Muscle of leg (tissue), 11 donors: ENCODE results near the gene ZNF516. TPM values are rescaled to one million over a fixed set of nuclear protein-coding genes. Genes with fewer than 3 reads are reported as not detected.
A peak's percentile ranks its signal among the peaks of the same experiment; 100 is the strongest.

Experiments
- DNase-seq: peaks from one replicate; pipeline ENCODE4 v3.0.0; 2013
- H3K27ac ChIP-seq: one replicate; pipeline ENCODE4 v1.5.1; 2013; ENCODE audit warnings: mild to moderate bottlenecking, low read length, control low read depth
- H3K27me3 ChIP-seq: one replicate; pipeline ENCODE4 v1.6.1; 2013; ENCODE audit warnings: low read length; ENCODE audit not compliant: control insufficient read depth, insufficient read depth
- H3K36me3 ChIP-seq: one replicate; pipeline ENCODE4 v1.6.1; 2013; ENCODE audit warnings: low read length; ENCODE audit not compliant: control insufficient read depth, insufficient read depth
- H3K4me1 ChIP-seq: one replicate; pipeline ENCODE4 v1.6.1; 2013; ENCODE audit warnings: low read length; ENCODE audit not compliant: control insufficient read depth, insufficient read depth
- H3K4me3 ChIP-seq: one replicate; pipeline ENCODE4 v1.5.1; 2013; ENCODE audit warnings: low read length, control low read depth
- H3K9me3 ChIP-seq: replicated peaks from 2 replicates; pipeline ENCODE4 v1.6.1; 2013; ENCODE audit warnings: low read depth, low read length; ENCODE audit not compliant: control insufficient read depth
- WGBS: methylation state at CpG from one replicate; pipeline ENCODE4 v1.1.5; 2013; ENCODE audit warnings: missing lambda C conversion rate; ENCODE audit not compliant: insufficient coverage; 5-methylcytosine and 5-hydroxymethylcytosine counted together
- polyA plus RNA-seq, 8 donors: library from polyadenylated mRNA; unstranded; fragments of 120-200 nt; gene quantifications; one replicate each; pipeline versions ENCODE4 v1.2.1 to v1.2.3, GENCODE V29; 2013; ENCODE audit warnings: inconsistent platforms in 1 of 8, low replicate concordance in 1 of 8; ENCODE audit not compliant: insufficient read length in 8 of 8, insufficient read depth in 1 of 8
- total RNA-seq: library from RNA; stranded (reverse); fragments of 120-200 nt; gene quantifications from one replicate; pipeline ENCODE4 v1.2.4, GENCODE V29; 2013

ZNF516 gene
- total and polyA plus RNA-seq, 9 donors: 26.6 to 52.9 (median 42.9) TPM

DNA sequence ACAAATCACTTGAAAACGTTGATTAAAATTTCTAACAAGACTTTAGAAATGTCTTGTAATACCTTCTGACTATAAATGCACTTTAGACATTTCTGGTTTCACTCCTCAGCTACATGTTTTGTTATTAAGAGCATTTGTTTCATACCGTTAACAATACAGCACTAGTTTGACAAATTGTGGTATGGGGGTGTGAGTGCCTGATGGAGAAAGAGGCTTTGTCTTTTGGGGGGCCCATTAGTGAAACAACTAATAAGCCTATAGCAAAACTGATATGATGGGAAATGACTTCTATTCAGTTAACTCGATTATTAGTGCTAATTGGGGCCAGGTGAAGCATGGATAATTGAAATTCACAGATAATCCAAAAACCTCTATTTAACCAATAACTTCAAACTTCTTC lies 30.9 kb upstream of the ZNF516 start:
- Histone ChIP-seq H3K4me1 (peaks cover 22% of the 10 kb centered on the region), H3K4me3 (no peak overlapping the region), H3K9me3 (no peaks in the 10 kb centered on the region), H3K27me3 (no peaks in the 10 kb centered on the region), H3K27ac (peak overlapping the region; percentile 96), H3K36me3 (no peaks in the 10 kb centered on the region)
- whole genome bisulfite sequencing: no CpG with 5 or more reads among the region's 3 CpGs
- no peak for DNase-seq

DNA sequence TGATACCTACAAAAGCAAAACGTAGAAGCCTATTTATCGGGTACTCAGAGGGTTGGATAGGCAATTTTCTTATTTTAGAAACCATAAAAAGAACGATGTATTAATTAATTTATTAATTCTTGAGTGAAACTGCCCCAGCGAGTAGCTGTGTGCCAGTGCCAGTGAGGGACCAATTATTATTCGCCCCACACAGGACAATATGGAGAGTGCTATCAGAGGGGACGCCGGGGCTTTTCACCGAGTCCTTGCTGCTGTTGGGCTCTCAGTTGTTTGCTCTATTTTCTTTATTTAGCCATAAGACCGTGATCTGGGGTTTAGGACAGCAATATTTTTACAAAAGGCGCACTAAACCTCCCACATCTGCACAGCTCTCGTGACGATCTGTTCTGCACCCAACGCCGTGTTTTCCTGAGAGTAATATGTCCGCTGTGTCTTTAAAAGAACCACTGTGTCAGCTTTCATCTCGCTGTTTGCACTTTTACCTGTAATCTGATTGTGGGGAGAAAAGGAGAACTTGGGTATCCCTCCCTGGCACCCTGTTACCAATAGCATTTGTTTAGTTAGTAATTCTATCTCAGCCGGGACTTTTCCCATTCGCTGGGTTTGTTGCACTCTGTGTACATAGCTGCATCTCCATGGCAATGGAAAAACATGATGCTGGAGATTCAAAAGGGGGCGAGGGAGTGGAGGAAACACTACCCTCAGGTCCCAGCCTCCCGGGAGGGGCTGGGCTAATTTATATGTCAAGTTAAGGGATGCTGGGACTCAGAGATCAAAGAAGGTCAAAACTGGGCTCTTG lies 30.1 kb upstream of the ZNF516 start:
- Histone ChIP-seq H3K27ac (peak overlapping the region; percentile 96), H3K9me3 (no peaks in the 10 kb centered on the region), H3K36me3 (no peaks in the 10 kb centered on the region), H3K4me1 (peaks cover 22% of the 10 kb centered on the region), H3K27me3 (no peaks in the 10 kb centered on the region), H3K4me3 (peak overlapping the region; percentile 53)
- DNase-seq: peak; percentile 98
- WGBS: 0% methylated on average over 2 of the region's 20 CpGs

DNA sequence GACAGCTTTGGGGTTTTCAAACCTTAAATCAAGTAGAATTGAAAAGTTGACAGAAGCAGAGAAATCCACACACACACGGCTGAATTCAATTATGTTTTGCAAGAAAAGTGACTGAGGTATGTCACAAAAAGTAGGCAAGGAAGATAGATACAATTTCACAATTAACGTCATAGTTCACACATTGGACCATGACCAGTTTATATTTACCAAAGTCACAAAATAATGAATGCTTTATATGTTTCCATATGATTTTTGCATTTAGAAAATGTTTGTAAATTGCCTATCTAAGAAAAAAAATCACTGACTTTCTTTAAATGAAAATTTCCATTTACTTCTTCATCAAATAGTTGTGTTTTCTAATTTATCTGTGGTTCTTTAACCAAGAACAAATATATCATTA lies 29.4 kb upstream of the ZNF516 start:
- Histone ChIP-seq H3K36me3 (no peaks in the 10 kb centered on the region), H3K4me1 (peaks cover 21% of the 10 kb centered on the region), H3K9me3 (no peaks in the 10 kb centered on the region), H3K27ac (no peak overlapping the region), H3K4me3 (no peak overlapping the region), H3K27me3 (no peaks in the 10 kb centered on the region)
- DNase-seq: no peak
- WGBS: no CpG with 5 or more reads among the region's 2 CpGs

DNA sequence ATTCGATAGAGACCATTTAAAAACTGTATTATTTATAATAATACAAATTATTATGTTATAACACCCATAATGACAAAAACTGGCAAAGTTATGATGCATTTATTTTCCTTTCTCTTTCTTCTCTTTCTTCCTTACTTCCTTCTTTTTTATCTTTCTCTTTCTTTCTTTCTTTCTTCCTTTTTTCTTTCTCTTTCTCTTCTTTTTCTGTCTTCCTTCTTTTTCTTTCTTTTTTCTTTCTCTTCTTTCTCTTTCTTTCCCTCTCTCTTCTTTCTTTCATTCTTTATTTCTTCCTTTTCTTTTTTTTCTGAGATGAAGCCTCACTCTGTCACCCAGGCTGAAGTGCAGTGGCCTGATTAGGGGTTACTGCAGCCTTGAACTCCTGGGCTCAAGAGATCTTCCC lies 27.5 kb upstream of the ZNF516 start:
- no peak for DNase-seq
- H3K4me3 ChIP-seq: no peak overlapping the region
- H3K9me3 ChIP-seq: no peaks in the 10 kb centered on the region
- peaks cover 13% of the 10 kb centered on the region for H3K4me1 ChIP-seq
- no peaks in the 10 kb centered on the region for H3K27me3 ChIP-seq
- WGBS: no CpG with 5 or more reads among the region's 1 CpG
- H3K36me3 ChIP-seq: no peaks in the 10 kb centered on the region
- no peak overlapping the region for H3K27ac ChIP-seq

DNA sequence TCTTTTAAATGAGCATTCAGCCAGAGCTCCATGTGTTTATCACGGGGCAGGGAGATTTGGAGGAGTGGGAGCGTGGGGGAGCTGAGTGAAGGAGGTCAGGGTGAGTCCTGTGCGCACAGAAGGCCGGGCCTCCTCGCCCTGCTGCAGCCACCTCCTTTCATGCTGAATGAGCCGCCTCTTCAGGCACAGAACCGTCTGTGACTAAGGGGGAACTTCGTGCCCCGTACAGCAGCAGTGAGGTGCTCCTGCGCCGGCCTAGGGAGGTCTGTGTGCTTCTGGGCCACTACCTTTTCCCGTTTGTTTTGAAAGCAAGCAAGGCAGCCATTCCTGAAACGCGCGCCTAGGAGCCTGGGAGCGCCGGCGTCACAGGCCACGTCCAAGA lies 27.1 kb upstream of the ZNF516 start:
- Histone ChIP-seq H3K27ac (no peak overlapping the region), H3K4me3 (no peak overlapping the region), H3K4me1 (peaks cover 13% of the 10 kb centered on the region), H3K27me3 (no peaks in the 10 kb centered on the region), H3K36me3 (no peaks in the 10 kb centered on the region), H3K9me3 (no peaks in the 10 kb centered on the region)
- DNase-seq: no peak
- WGBS: 70% methylated on average over 17 of the region's 19 CpGs

DNA sequence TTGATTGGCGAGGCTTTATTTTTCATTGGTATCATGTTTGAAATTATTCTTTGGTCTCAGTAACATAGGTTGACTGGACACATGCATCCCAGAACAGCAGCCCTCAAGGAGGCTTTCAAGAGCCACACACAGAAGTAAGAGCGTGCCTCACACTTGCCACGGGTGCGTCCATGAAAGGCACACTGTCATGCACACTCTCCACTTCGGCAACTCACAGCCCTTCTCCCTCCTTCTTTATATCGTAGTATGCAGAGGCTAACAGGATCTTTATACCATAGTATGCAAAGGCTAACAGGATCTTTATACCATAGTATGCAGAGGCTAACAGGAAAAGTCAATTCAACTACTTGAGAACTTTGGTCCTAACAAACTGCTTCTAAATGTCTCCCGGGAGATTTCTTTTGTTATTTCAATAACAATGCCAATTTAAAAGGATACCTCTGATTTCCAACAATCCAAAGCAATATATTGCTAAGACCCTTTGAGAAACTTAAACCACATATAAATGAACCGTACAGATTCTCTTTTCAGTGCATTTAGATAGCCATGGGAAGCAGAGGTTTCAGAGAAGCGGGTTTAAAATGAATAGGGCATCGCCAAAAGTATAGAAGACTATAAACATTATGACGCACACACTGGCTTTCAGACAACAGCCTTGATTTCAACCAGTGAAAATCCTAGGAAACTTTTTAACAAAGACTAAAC lies 26.5 kb upstream of the ZNF516 start:
- Histone ChIP-seq H3K9me3 (no peaks in the 10 kb centered on the region), H3K36me3 (no peaks in the 10 kb centered on the region), H3K27ac (no peak overlapping the region), H3K4me1 (peaks cover 13% of the 10 kb centered on the region), H3K27me3 (no peaks in the 10 kb centered on the region), H3K4me3 (no peak overlapping the region)
- DNase-seq: no peak
- WGBS: 86% methylated on average over 3 of the region's 11 CpGs

DNA sequence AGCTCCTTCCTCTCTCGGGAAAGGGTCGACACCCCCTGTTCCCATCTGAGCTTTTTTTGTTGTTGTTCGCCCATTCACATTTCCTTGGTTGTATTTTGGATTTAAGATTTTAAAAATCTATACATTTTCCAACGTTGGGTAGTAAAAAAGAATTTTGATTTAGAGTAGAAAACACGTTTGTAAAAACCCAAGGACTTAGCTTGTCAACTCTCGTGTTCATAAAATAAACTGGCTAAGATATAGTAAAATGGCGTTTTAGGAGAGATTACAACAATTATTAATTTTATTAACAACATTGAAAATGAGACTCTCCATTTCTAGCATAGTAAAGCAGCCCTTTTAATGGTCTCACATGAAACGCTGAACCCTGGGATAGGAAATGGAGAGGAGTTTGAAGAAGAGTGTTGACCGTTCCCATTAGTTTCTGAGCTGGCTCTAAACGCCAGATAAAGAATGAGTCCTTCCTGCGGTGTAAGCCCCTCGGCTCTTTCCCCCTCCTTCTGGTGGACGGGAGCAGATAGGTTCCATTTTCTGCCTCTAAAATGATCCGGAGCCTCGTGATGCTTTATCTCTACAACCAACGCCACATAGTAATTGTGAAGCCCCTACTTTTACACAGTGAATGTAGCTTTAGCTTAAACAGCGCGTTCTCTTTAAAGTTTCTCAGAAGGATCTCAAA lies 24.0 kb upstream of the ZNF516 start:
- H3K9me3 ChIP-seq: no peaks in the 10 kb centered on the region
- no peaks in the 10 kb centered on the region for H3K36me3 ChIP-seq
- H3K4me1 ChIP-seq: peaks cover 11% of the 10 kb centered on the region
- H3K27ac ChIP-seq: peak overlapping the region; percentile 89
- H3K4me3 ChIP-seq: peak overlapping the region; percentile 36
- DNase-seq: peak; percentile 83
- H3K27me3 ChIP-seq: no peaks in the 10 kb centered on the region
- WGBS: 0% methylated on average over 2 of the region's 18 CpGs

DNA sequence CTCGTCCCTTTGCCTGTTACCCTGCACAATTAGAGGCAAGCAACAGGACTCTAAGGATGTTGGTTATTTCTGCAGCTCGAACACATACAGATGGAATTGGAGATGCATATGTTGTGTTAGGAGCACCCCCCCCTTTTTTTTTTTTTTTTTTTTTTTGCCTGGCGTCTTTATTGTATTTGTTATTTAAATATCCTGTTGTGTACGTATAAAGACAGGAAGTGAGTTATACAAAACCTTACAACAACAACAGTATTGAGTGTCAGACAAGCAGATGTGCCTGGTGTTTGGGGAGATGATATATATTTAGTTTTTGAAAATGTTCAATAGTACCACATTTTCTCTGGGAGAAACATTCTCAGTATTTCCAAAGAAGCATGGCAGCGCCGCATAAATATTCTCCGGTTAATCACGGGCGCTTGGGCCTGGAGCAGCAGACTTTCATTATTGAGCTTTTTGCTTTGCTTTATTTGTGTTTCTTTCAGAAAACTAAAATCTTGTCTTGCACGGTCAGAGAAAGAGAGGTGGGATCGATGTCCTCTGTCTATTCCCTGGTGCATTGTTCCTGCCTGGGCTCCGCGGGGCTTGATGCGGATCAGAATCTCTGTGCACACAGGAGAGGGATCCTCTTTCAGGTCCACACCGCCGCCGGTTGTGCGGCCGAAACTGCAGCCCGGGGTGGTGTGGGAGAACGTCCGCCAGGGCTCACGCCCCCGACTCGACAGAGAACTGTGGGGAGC lies 23.2 kb upstream of the ZNF516 start:
- DNase-seq: peak; percentile 77
- Histone ChIP-seq H3K9me3 (no peaks in the 10 kb centered on the region), H3K36me3 (no peaks in the 10 kb centered on the region), H3K4me3 (peak overlapping the region; percentile 36), H3K4me1 (peaks cover 11% of the 10 kb centered on the region), H3K27me3 (no peaks in the 10 kb centered on the region), H3K27ac (peak overlapping the region; percentile 89)
- 0% methylated on average over 4 of the region's 25 CpGs for WGBS

DNA sequence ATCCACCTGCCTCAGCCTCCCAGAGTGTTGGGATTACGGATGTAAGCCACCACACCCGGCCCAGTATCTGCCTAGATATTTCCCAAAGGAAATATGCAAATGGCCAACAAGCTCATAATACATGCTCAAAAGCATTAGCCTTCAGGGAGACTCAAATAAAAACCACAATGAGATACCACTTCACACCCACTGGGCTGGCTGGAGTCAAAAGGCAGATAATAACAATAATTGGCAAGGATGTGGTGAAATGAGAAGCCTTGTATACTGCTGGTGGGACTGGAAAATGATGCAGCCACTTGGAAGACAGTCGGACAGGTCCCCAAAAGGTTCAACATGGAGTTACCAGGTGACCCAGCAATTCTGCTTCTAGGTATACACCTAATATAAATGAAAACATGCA lies 20.5 kb upstream of the ZNF516 start:
- no peaks in the 10 kb centered on the region for H3K27me3 ChIP-seq

DNA sequence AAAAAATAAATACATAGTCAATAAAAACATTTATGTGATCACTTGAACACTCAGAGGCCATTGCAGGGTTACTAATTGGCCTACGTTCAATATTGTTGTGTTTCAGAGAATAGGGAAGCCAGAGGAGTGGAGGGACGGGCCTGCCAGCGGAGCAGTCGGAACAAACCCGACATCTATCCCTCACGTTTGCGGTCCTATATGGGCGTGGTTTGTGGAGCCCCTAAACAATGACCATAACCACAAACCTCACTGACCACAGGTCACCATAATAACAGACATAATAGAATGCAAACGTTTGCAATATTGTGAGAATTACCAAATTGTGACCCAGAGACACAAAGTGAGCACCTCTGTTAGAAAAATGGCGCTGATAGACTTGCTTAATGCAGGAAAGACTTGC lies 19.5 kb upstream of the ZNF516 start:
- Histone ChIP-seq H3K27ac (no peak overlapping the region), H3K9me3 (no peaks in the 10 kb centered on the region), H3K4me3 (no peak overlapping the region), H3K4me1 (peaks cover 9% of the 10 kb centered on the region), H3K27me3 (no peaks in the 10 kb centered on the region), H3K36me3 (no peaks in the 10 kb centered on the region)
- no CpG with 5 or more reads among the region's 10 CpGs for WGBS
- no peak for DNase-seq

More for the DNA sequence above, 20.5 kb upstream of the ZNF516 start:
- H3K4me3 ChIP-seq: no peak overlapping the region
- DNase-seq: no peak
- no peaks in the 10 kb centered on the region for H3K9me3 ChIP-seq
- no peak overlapping the region for H3K27ac ChIP-seq
- WGBS: 100% methylated on average over 2 of the region's 3 CpGs
- H3K36me3 ChIP-seq: no peaks in the 10 kb centered on the region
- H3K4me1 ChIP-seq: peaks cover 9% of the 10 kb centered on the region
